H9 (cell line): ENCODE measurements around the gene COL18A1. TPM values are rescaled to one million over a fixed set of nuclear protein-coding genes. Genes with fewer than 3 reads are reported as not detected.

ENCODE experiments used
- DNase-seq: peaks from one replicate; pipeline ENCODE4 v3.0.0-alpha.2; 2017
- H2AFZ ChIP-seq: one replicate; pipeline ENCODE4 v1.6.1; 2013; ENCODE audit warnings: mild to moderate bottlenecking, low read length, control low read depth, moderate library complexity
- H2AK5ac ChIP-seq: 2 replicates; pipeline ENCODE4 v1.6.1; 2013; ENCODE audit warnings: low read length, control low read depth, mixed read lengths; ENCODE audit not compliant: insufficient read length
- H2BK120ac ChIP-seq: one replicate; pipeline ENCODE4 v1.6.1; 2013; ENCODE audit warnings: low read depth, mild to moderate bottlenecking, low read length, control low read depth, inconsistent platforms; ENCODE audit not compliant: poor library complexity, severe bottlenecking
- H2BK12ac ChIP-seq: 2 replicates; pipeline ENCODE4 v1.6.1; 2013; ENCODE audit warnings: low read length, control low read depth, mixed read lengths, low read depth; ENCODE audit not compliant: insufficient read length
- H2BK15ac ChIP-seq: 2 replicates; pipeline ENCODE4 v1.6.1; 2013; ENCODE audit warnings: low read depth, low read length, control low read depth
- H2BK20ac ChIP-seq: one replicate; pipeline ENCODE4 v1.6.1; 2013; ENCODE audit warnings: low read depth, mild to moderate bottlenecking, low read length, control low read depth, inconsistent platforms; ENCODE audit not compliant: poor library complexity, severe bottlenecking
- H2BK5ac ChIP-seq: 2 replicates; pipeline ENCODE4 v1.6.1; 2013; ENCODE audit warnings: low read length, control low read depth, mixed read lengths; ENCODE audit not compliant: insufficient read length
- H3K14ac ChIP-seq: 2 replicates; pipeline ENCODE4 v1.6.1; 2013; ENCODE audit warnings: low read length, control low read depth; ENCODE audit not compliant: insufficient read depth
- H3K18ac ChIP-seq: 2 replicates; pipeline ENCODE4 v1.6.1; 2013; ENCODE audit warnings: low read depth, mild to moderate bottlenecking, mixed read lengths, low read length, control low read depth; ENCODE audit not compliant: insufficient read length
- H3K23ac ChIP-seq: 2 replicates; pipeline ENCODE4 v1.6.1; 2013; ENCODE audit warnings: low read length, control low read depth, mixed read lengths, low read depth; ENCODE audit not compliant: insufficient read length
- H3K23me2 ChIP-seq: 2 replicates; pipeline ENCODE4 v1.6.1; 2013; ENCODE audit warnings: low read depth, mild to moderate bottlenecking, mixed read lengths, low read length, control low read depth; ENCODE audit not compliant: insufficient read length, poor library complexity, severe bottlenecking
- H3K27ac ChIP-seq: 2 replicates; pipeline ENCODE4 v1.5.1; 2013; ENCODE audit warnings: low read length, control low read depth, mixed read lengths, low read depth; ENCODE audit not compliant: insufficient read length
- H3K27me3 ChIP-seq: 2 replicates; pipeline ENCODE4 v1.6.1; 2013; ENCODE audit warnings: low read length, control low read depth, inconsistent platforms; ENCODE audit not compliant: insufficient read depth
- H3K4ac ChIP-seq: 2 replicates; pipeline ENCODE4 v1.6.1; 2013; ENCODE audit warnings: low read depth, mild to moderate bottlenecking, control low read depth, inconsistent platforms, low read length, moderate library complexity
- H3K4me1 ChIP-seq: 2 replicates; pipeline ENCODE4 v1.6.1; 2013; ENCODE audit warnings: low read length, control low read depth, inconsistent platforms; ENCODE audit not compliant: insufficient read depth
- H3K4me2 ChIP-seq: 2 replicates; pipeline ENCODE4 v1.6.1; 2013; ENCODE audit warnings: low read length, control low read depth, mixed read lengths; ENCODE audit not compliant: insufficient read length, insufficient read depth
- H3K56ac ChIP-seq: 2 replicates; pipeline ENCODE4 v1.6.1; 2013; ENCODE audit warnings: low read depth, mild to moderate bottlenecking, mixed read lengths, low read length, control low read depth; ENCODE audit not compliant: insufficient read length
- H3K79me1 ChIP-seq: 2 replicates; pipeline ENCODE4 v1.6.1; 2013; ENCODE audit warnings: low read depth, mild to moderate bottlenecking, moderate library complexity, low read length, control low read depth, inconsistent platforms; ENCODE audit not compliant: insufficient read depth, poor library complexity, severe bottlenecking
- H3K79me2 ChIP-seq: 2 replicates; pipeline ENCODE4 v1.6.1; 2013; ENCODE audit warnings: low read length, control low read depth, inconsistent platforms; ENCODE audit not compliant: insufficient read depth
- H3K9ac ChIP-seq: 2 replicates; pipeline ENCODE4 v1.6.1; 2013; ENCODE audit warnings: low read length, control low read depth, mixed read lengths; ENCODE audit not compliant: insufficient read length; ENCODE audit errors: extremely low read depth
- H3K9me3 ChIP-seq: one replicate; pipeline ENCODE4 v1.6.1; 2013; ENCODE audit warnings: low read depth, low read length, inconsistent platforms; ENCODE audit not compliant: control insufficient read depth
- H3T11ph ChIP-seq: one replicate; pipeline ENCODE4 v1.6.1; 2013; ENCODE audit warnings: mild to moderate bottlenecking, low read length, control low read depth, inconsistent platforms
- H4K20me1 ChIP-seq: one replicate; pipeline ENCODE4 v1.6.1; 2013; ENCODE audit not compliant: control insufficient read depth, insufficient read length, insufficient read depth
- H4K5ac ChIP-seq: 2 replicates; pipeline ENCODE4 v1.6.1; 2013; ENCODE audit warnings: low read depth, mild to moderate bottlenecking, mixed read lengths, low read length, control low read depth; ENCODE audit not compliant: insufficient read length
- H4K8ac ChIP-seq: replicated peaks from 2 replicates; pipeline ENCODE4 v1.6.1; 2013; ENCODE audit warnings: low read length, control low read depth, mixed read lengths, low read depth; ENCODE audit not compliant: insufficient read length
- H4K91ac ChIP-seq: 2 replicates; pipeline ENCODE4 v1.6.1; 2013; ENCODE audit warnings: low read depth, mild to moderate bottlenecking, moderate library complexity, mixed read lengths, low read length, control low read depth; ENCODE audit not compliant: insufficient read length
- H3K27ac Mint-ChIP-seq, 3 experiments: 2 replicates in 2 of 3; 3 replicates in 1 of 3; pipeline ENCODE4 v1.8.0; 2020 to 2021; ENCODE audit warnings: mixed read lengths in 3 of 3, mild to moderate bottlenecking in 1 of 3, moderate library complexity in 1 of 3
- H3K27me3 Mint-ChIP-seq: 2 replicates; pipeline ENCODE4 v1.8.0; 2021; ENCODE audit warnings: low read depth, mild to moderate bottlenecking, moderate library complexity, mixed read lengths
- H3K36me3 Mint-ChIP-seq, 3 experiments: 2 replicates in 2 of 3; 3 replicates in 1 of 3; pipeline ENCODE4 v1.8.0; 2020 to 2021; ENCODE audit warnings: low read depth in 3 of 3, mixed read lengths in 3 of 3; ENCODE audit not compliant: insufficient read depth in 1 of 3
- H3K4me1 Mint-ChIP-seq, 2 experiments: 2 replicates each; pipeline ENCODE4 v1.8.0; 2020; ENCODE audit warnings: mixed read lengths in 2 of 2
- H3K4me3 Mint-ChIP-seq, 2 experiments: 2 replicates in 1 of 2; 3 replicates in 1 of 2; pipeline ENCODE4 v1.8.0; 2020 to 2021; ENCODE audit warnings: mild to moderate bottlenecking in 2 of 2, mixed read lengths in 2 of 2, moderate library complexity in 1 of 2
- H3K9me3 Mint-ChIP-seq, 2 experiments: 2 replicates in 1 of 2; 3 replicates in 1 of 2; pipeline ENCODE4 v1.8.0; 2020; ENCODE audit warnings: mild to moderate bottlenecking in 2 of 2, mixed read lengths in 2 of 2, moderate library complexity in 1 of 2
- WGBS: extraction: QIAGEN DNeasy Blood & Tissue Kit; methylation state at CpG from one replicate; pipeline ENCODE4 v1.1.7; 2013; ENCODE audit warnings: missing lambda C conversion rate, low lambda C conversion rate, mixed read lengths; ENCODE audit not compliant: insufficient read length; ENCODE audit errors: extremely low coverage; 5-methylcytosine and 5-hydroxymethylcytosine counted together
- total RNA-seq: library from RNA; stranded (reverse); gene quantifications from 2 replicates; pipeline ENCODE4 v1.2.1, GENCODE V29; 2021
- TF ChIP-seq, protein P1 (sequence below): fragments of 200-600 bp; sonication (generic); conservative IDR thresholded peaks from 3 replicates; pipeline ENCODE4 v1.8.0; 2021; ENCODE audit warnings: antibody characterized with exemption, mild to moderate bottlenecking

Gene COL18A1
- total RNA-seq, 1 experiment from 2014 or later = 232 TPM

DNA sequence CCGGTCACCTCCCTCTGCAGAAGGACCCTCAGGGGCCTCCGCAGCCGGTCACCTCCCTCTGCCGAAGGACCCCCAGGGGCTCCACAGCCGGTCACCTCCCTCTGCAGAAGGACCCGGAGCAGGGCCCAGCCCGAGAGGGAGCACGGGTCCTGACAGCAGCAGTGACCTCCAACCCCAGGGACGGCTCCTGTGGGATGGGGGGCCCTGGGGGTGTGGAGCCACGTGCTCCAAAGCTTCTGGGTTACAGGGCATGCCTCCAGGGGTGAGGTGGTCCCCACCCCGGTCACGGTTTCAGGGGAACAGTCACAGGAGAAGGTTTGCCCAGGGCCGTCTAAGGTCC, 97.0 kb downstream of the COL18A1 start:
- Histone ChIP-seq H3K9me3 (no peaks in the 10 kb centered on the region), H4K91ac (no peak overlapping the region), H4K5ac (no peak overlapping the region), H2BK120ac (no peak overlapping the region), H2BK5ac (no peak overlapping the region), H4K20me1 (no peaks in the 10 kb centered on the region), H2BK12ac (no peak overlapping the region), H2BK15ac (no peak overlapping the region), H3K14ac (no peak overlapping the region), H4K8ac (no peak overlapping the region), H3K4me2 (no peak overlapping the region), H3T11ph (no peak overlapping the region), H3K27ac (no peak overlapping the region), H2AK5ac (no peak overlapping the region), H3K23ac (no peak overlapping the region), H3K79me2 (no peaks in the 10 kb centered on the region), H2BK20ac (no peak overlapping the region), H3K23me2 (peaks cover 3% of the 10 kb centered on the region), H2AFZ (no peak overlapping the region), H3K9ac (no peak overlapping the region), H3K18ac (no peak overlapping the region), H3K4ac (no peak overlapping the region), H3K56ac (no peak overlapping the region), H3K79me1 (no peaks in the 10 kb centered on the region), H3K27me3 (no peaks in the 10 kb centered on the region), H3K4me1 (no peaks in the 10 kb centered on the region)
- Mint-ChIP-seq H3K27me3 (peaks cover 4% of the 10 kb centered on the region; the same call in 1 of the 2 replicates), H3K27ac (no peak overlapping the region), H3K4me3 (no peak overlapping the region), H3K36me3 (peaks cover 18 to 52% (median 41%) of the 10 kb centered on the region in 3 experiments), H3K9me3 (no peaks in the 10 kb centered on the region; a peak in 1 of 5 replicates), H3K4me1 (no peaks in the 10 kb centered on the region)
- DNase-seq = no peak
- WGBS = no CpG with 5 or more reads among the region's 13 CpGs
- TF ChIP-seq, protein P1, sequence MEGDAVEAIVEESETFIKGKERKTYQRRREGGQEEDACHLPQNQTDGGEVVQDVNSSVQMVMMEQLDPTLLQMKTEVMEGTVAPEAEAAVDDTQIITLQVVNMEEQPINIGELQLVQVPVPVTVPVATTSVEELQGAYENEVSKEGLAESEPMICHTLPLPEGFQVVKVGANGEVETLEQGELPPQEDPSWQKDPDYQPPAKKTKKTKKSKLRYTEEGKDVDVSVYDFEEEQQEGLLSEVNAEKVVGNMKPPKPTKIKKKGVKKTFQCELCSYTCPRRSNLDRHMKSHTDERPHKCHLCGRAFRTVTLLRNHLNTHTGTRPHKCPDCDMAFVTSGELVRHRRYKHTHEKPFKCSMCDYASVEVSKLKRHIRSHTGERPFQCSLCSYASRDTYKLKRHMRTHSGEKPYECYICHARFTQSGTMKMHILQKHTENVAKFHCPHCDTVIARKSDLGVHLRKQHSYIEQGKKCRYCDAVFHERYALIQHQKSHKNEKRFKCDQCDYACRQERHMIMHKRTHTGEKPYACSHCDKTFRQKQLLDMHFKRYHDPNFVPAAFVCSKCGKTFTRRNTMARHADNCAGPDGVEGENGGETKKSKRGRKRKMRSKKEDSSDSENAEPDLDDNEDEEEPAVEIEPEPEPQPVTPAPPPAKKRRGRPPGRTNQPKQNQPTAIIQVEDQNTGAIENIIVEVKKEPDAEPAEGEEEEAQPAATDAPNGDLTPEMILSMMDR = no peak
